ENCODE results near the gene NTRK3.

- TF ChIP-seq GATA2 (IDR thresholded peaks at IDR 0.05; ENCODE audit: low read depth, low read length) = no peak
- no peak for TF ChIP-seq GATA3 (IDR thresholded peaks at IDR 0.05; ENCODE audit: low read depth, low read length)
These were observed 111.5 kb downstream of the NTRK3 start for GRCh38 chr15:88144921-88145653.

All from SH-SY5Y (cell line).